Gastroesophageal sphincter (tissue), 4 donors: ENCODE measurements around the gene PLPP2. TPM values are rescaled to one million over a fixed set of nuclear protein-coding genes. Genes with fewer than 3 reads are reported as not detected.

Experiments
- ATAC-seq: fragments of 150-250 bp; one replicate; pipeline ENCODE4 v1.9.1; 2016; ENCODE audit warnings: mild to moderate bottlenecking, moderate library complexity
- H3K27ac ChIP-seq, 4 donors: fragments of 200-600 bp; sonication (generic) in 3 of 4; 1 replicate in 3 of 4; 2 replicates in 1 of 4; pipeline ENCODE4 v1.5.1; 2016 to 2019
- H3K27me3 ChIP-seq: fragments of 200-600 bp; sonication (generic); one replicate; pipeline ENCODE4 v1.5.1; 2019
- H3K36me3 ChIP-seq, 2 donors: fragments of 200-600 bp; sonication (generic); one replicate each; pipeline ENCODE4 v1.5.1; 2019; ENCODE audit warnings: control low read depth in 1 of 2
- H3K4me1 ChIP-seq, 3 donors: fragments of 200-600 bp; sonication (generic); 1 replicate in 2 of 3; 2 replicates in 1 of 3; pipeline ENCODE4 v1.5.1; 2016 to 2019; ENCODE audit warnings: control low read depth in 2 of 3
- H3K4me3 ChIP-seq, 2 donors: fragments of 200-600 bp; sonication (generic); one replicate each; pipeline ENCODE4 v1.5.1; 2019; ENCODE audit warnings: mild to moderate bottlenecking in 1 of 2, moderate library complexity in 1 of 2
- H3K9me3 ChIP-seq, 3 donors: fragments of 200-600 bp; sonication (generic); one replicate each; pipeline ENCODE4 v1.5.1; 2017 to 2019; ENCODE audit warnings: control low read depth in 2 of 3
- CTCF ChIP-seq, 4 experiments: fragments of 200-600 bp in 2 of 4; fragments of 450-650 bp in 2 of 4; sonication (generic) in 1 of 4; IDR thresholded peaks; one replicate each; pipeline ENCODE4 v1.5.1; 2017 to 2019; ENCODE audit warnings: antibody characterized with exemption in 4 of 4, mild to moderate bottlenecking in 2 of 4, moderate library complexity in 2 of 4
- EP300 ChIP-seq: sonication (generic); formaldehyde crosslinking; IDR thresholded peaks from one replicate; pipeline ENCODE4 v1.6.1; 2017; ENCODE audit warnings: antibody characterized with exemption, mild to moderate bottlenecking
- POLR2A ChIP-seq, 2 donors: fragments of 450-650 bp; IDR thresholded peaks; one replicate each; pipeline ENCODE4 v1.6.1; 2017; ENCODE audit warnings: antibody characterized with exemption in 2 of 2, mild to moderate bottlenecking in 2 of 2, moderate library complexity in 1 of 2
- POLR2AphosphoS5 ChIP-seq: sonication (generic); formaldehyde crosslinking; IDR thresholded peaks from one replicate; pipeline ENCODE4 v1.6.1; 2017; ENCODE audit warnings: antibody characterized with exemption
- WGBS, 2 donors: methylation state at CpG; one replicate each; pipeline ENCODE4 v1.1.5; 2018; ENCODE audit warnings: low coverage in 1 of 2; 5-methylcytosine and 5-hydroxymethylcytosine counted together
- total RNA-seq, 4 donors: library from RNA; depleted of rRNA; stranded (reverse); fragments of >200 nt; gene quantifications; one replicate each; pipeline ENCODE4 v1.1.0, GENCODE V29; 2016

PLPP2 gene
- total RNA-seq, 4 donors from 2014 or later: 2.3 to 26.4 (median 3.7) TPM

GRCh38 chr19:311813-312261, 20.6 kb upstream of the PLPP2 start:
- no peak for ATAC-seq
- Histone ChIP-seq H3K27me3 (no peaks in the 10 kb centered on the region), H3K4me1 (peaks cover 0 to 26% (median 3%) of the 10 kb centered on the region in 3 donors), H3K27ac (peak overlapping the region in 3 of 4 donors; percentile 28 to 60 (median 30)), H3K4me3 (peak overlapping the region; percentile 0 to 46), H3K36me3 (peaks cover 0 to 83% of the 10 kb centered on the region in 2 donors), H3K9me3 (no peaks in the 10 kb centered on the region)
- WGBS, 2 donors: 89 to 93% methylated on average over 3 to 10 of the region's 33 CpGs
- no peak for TF ChIP-seq CTCF (IDR thresholded peaks at IDR 0.05)
- TF ChIP-seq POLR2A (IDR thresholded peaks at IDR 0.05): peak in 1 of 2 donors; percentile 18
- no peak for TF ChIP-seq EP300

GRCh38 chr19:310781-311496, 19.7 kb upstream of the PLPP2 start:
- peak overlapping the region; percentile 0 to 46 for H3K4me3 ChIP-seq
- ATAC-seq: no peak
- TF ChIP-seq POLR2A (IDR thresholded peaks at IDR 0.05): no peak
- TF ChIP-seq EP300: no peak
- no peak for TF ChIP-seq CTCF (IDR thresholded peaks at IDR 0.05)
- TF ChIP-seq POLR2AphosphoS5: no peak

GRCh38 chr19:310141-310651, 19.0 kb upstream of the PLPP2 start:
- Histone ChIP-seq H3K4me1 (peaks cover 0 to 26% (median 3%) of the 10 kb centered on the region in 3 donors), H3K9me3 (no peaks in the 10 kb centered on the region), H3K27ac (peak overlapping the region in 3 of 4 donors; percentile 1 to 60 (median 30)), H3K27me3 (no peaks in the 10 kb centered on the region), H3K36me3 (peaks cover 0 to 83% of the 10 kb centered on the region in 2 donors), H3K4me3 (peak overlapping the region in 1 of 2 donors; percentile 46)
- 20 to 84% methylated on average over 8 to 14 of the region's 30 CpGs for WGBS, 2 donors
- no peak for TF ChIP-seq CTCF (IDR thresholded peaks at IDR 0.05)
- no peak for TF ChIP-seq POLR2AphosphoS5
- TF ChIP-seq EP300: no peak
- no peak for TF ChIP-seq POLR2A (IDR thresholded peaks at IDR 0.05)
- ATAC-seq: peak; percentile 36

More at GRCh38 chr19:310781-311496, 19.7 kb upstream of the PLPP2 start:
- no peaks in the 10 kb centered on the region for H3K27me3 ChIP-seq
- H3K36me3 ChIP-seq: peaks cover 0 to 83% of the 10 kb centered on the region in 2 donors
- peaks cover 0 to 26% (median 3%) of the 10 kb centered on the region in 3 donors for H3K4me1 ChIP-seq
- H3K27ac ChIP-seq: peak overlapping the region in 3 of 4 donors; percentile 30 to 60 (median 49)
- 80 to 84% methylated on average over 2 to 14 of the region's 24 CpGs for WGBS, 2 donors
- no peaks in the 10 kb centered on the region for H3K9me3 ChIP-seq

GRCh38 chr19:309206-309565, 18.0 kb upstream of the PLPP2 start:
- Histone ChIP-seq H3K4me3 (peak overlapping the region in 1 of 2 donors; percentile 46), H3K9me3 (no peaks in the 10 kb centered on the region), H3K36me3 (peaks cover 0 to 83% of the 10 kb centered on the region in 2 donors), H3K4me1 (peaks cover 0 to 26% (median 3%) of the 10 kb centered on the region in 3 donors), H3K27ac (peak overlapping the region in 2 of 4 donors; percentile 19 to 29), H3K27me3 (no peaks in the 10 kb centered on the region)
- ATAC-seq: no peak
- TF ChIP-seq EP300 (no peak), POLR2A (IDR thresholded peaks at IDR 0.05) (no peak), CTCF (IDR thresholded peaks at IDR 0.05) (no peak), POLR2AphosphoS5 (no peak)
- 20% methylated on average over 1 of the region's 14 CpGs; no CpG with 5 or more reads in 1 of the 2 donors for WGBS, 2 donors
